NCI-H2029 treated with DMSO at 0.1 percent for 48 hours (cell line): ENCODE results near the gene ISL2.

Experiments used
- DNase-seq: peaks from one replicate; lab custom pipeline; 2025; lab: John Stamatoyannopoulos, UW

Gene ISL2

DNA sequence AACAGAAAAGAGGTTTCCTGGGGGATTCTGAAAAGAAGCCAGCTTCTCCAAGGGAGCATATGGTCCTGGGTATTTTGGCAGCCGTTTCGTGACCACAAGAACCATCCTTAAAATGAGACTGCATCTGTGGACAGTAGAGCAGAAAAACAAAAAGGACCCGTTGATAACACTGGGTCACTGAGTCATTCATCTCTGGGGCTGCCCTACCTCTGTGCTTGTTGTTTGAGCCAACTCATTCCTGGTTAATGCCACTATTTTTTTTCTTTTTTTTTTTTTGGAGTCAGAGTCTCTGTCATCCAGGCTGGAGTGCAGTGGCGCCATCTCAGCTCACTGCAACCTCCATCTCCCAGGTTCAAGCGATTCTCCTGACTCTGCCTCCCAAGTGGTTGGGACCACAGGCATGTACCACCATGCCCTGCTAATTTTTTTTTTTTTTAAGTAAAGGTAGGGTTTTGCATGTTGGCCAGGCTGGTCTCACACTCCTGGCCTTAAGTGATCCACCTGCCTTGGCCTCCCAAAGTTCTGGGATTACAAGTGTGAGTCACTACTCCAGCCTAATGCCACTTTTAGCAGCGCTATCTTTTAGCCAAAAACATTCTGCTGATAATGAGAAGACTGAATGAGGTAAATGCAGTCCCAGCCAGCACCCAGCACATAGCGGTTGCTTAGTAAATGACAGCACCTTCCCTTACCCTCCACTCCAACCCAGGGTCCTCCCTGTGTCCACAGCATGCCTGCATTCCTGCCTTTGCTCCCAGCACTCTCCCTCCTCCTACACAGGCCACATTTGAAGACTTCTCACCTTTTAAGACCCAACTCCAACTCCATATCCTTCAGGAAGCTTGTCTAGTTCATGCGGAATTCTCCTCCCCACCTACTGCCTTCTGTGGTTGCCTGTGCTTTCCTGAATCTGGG is 9.1 kb upstream of the ISL2 start:
- DNase-seq: no peak

DNA sequence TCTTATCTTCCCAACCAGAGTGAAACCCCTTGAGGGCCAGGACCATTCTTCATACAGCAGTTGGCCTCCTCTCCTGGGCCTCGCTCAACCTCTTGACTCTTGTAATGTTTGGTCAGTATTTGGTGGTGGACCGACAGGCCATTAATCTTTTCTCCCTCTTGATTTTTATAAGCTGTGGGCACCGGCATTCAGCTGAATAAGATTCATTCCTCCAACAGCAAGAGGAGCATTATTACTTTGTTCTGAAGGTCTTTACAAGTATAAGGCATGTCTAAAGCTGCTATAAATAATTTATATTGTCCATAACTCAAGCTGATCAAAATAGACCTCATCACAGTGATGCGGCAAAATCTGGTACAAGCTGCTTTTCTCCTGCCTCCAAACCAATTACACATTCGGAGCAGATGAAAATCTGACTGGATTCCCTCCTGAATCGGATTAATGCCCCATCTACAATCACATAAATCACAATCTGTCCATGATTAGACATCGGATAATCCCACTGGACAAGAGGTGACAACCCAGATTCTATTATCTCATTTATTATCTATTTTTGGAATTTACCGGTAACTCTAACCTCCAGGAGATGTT is 8.4 kb upstream of the ISL2 start:
- no peak for DNase-seq

DNA sequence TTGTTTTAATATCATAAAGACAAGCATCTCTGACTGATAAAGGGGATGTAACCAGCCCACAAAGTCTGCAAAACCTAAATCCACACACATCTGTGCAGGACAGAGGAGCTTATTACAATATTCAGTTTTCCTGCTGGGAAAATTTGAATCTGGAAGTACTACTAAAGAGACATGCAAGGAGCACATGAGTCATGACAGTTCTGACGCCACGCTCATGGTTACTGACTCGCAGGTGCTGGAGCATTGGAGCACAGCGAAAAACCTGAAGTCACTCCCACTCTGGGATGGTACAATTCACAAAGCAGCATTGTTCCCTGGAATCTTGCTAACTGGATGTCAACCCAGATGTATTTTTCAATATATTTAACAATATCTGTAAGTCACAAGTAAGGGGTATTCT is 7.6 kb upstream of the ISL2 start:
- DNase-seq: no peak

- no peak for DNase-seq
These were observed 6.4 kb upstream of the ISL2 start for GRCh38 chr15:76330080-76330680.

GRCh38 chr15:76332796-76333195 is 3.8 kb upstream of the ISL2 start:
- DNase-seq: no peak

DNA sequence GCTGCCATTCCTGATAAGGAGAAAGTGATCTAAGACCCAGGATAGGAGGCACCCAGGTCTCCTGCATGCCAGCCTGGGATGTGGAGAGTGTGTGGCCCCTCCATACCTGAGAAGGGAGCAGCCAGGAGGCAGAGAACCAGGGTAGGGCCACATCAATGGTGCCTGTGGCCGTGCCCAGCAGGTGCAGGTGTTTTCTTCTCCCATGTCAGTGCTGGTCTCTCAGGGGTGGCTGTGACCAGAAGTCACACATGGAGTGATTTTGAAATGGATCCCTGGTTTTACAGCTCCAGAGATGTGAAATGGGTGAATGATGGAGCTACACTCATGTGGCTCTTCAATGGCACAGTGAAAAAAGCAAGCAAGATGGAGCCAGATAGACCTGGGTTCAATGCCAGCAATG is 3.3 kb upstream of the ISL2 start:
- DNase-seq: no peak

- no peak for DNase-seq
These were observed 2.7 kb upstream of the ISL2 start for GRCh38 chr15:76333720-76334437.

DNA sequence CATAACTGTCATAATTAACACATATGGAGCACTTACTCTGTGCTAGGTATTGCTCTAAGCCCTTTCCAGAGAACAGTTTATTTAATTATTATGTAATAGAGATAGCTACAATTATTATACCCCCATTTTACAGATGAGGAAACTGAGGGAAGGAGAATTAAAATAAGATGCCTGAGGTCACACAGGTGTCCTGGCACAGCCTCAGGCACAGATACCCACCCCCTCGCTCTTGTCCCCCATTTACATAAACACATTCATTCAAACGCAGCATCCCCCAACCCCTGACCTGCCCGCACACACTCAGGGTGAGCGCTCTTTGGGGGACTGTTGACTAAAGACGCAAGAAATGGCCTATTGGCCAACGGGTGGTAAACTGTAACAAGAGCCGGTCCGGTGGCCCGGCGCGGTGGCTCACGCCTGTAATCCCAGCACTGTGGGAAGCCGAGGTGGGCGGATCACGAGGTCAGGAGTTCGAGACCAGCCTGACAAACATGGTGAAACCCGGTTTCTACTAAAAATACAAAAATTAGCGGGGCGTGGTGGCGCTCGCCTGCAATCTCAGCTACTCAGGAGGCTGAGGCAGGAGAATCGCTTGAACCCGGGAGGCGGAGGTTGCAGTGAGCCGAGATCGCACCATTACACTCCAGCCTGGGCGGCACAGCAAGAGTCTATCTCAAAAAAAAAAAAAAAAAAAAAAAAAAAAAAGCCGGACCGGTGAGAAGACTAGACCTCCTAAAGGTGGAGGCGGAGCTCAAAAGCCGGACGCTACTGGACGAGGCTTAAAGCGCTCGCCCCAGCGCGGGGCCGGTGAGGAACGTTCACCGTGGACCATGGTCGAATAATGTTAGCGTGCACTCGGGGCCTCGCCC is 1.9 kb upstream of the ISL2 start:
- DNase-seq: no peak

GRCh38 chr15:76335307-76336253 is 993 bp upstream of the ISL2 start:
- DNase-seq: no peak

GRCh38 chr15:76337059-76337695 is 604 bp downstream of the ISL2 start:
- no peak for DNase-seq

DNA sequence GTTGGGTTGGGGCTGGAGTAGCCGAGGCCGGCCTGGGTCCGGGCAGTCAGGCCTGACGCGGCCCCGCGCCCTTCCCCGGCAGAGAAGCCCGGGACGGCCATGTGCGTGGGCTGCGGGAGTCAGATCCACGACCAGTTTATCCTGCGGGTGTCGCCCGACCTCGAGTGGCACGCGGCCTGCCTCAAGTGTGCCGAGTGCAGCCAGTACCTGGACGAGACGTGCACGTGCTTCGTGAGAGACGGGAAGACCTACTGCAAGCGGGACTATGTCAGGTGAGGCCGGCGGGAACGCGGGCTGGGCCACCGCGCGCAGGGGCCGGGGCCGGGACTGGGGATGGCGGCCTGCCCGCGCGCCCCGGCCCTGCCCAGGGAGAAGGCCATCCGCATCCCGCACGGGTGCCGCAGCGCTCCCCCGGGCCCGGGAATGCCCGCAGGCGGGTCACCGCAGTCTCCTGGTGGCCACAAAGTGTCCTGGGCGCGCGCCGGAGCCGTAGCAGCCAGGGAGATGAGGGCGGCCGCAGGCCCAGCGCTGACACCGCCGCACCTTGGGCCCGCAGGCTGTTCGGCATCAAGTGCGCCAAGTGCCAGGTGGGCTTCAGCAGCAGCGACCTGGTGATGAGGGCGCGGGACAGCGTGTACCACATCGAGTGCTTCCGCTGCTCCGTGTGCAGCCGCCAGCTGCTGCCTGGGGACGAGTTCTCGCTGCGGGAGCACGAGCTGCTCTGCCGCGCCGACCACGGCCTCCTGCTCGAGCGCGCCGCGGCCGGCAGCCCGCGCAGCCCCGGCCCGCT is 1.3 kb downstream of the ISL2 start:
- DNase-seq: no peak

DNA sequence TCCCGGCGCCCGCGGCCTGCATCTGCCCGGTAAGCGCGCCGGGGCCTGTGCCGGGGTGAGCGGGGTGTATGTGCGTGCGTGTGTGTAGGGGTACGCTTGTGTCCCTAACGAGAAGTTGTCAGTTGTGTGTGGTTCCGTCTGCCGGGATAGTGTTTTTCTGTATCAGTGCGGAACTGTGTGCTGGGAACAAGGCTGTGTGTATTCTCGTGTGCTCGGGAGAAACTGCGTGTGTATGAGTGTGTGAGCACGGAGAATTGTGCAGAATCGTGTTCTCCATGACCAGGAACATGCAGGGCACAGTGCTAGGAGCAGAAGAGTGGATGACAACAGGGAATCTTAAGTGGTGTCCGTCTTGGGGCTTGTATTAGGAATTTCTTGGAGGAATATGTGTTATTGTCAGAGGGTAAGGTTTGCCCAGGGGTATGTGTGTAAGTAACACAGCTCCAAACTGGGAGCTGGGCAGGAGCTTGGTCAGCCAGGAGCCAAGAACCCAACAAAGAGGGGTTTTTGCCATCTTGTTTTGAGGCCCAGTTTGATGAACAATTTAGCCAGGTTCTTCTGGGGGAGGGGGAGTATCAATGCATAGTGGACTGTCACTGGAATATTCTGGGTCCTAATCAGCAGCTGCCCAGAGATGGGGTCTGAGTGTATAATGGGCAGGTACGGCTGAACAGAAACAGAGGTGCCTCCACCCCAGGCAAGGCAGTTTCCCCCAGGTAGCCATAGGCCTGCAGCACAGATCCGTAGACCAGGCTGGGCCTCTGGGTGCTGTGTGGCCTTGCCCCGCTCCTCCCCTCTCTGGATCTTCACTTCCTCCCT is 2.1 kb downstream of the ISL2 start:
- DNase-seq: no peak

DNA sequence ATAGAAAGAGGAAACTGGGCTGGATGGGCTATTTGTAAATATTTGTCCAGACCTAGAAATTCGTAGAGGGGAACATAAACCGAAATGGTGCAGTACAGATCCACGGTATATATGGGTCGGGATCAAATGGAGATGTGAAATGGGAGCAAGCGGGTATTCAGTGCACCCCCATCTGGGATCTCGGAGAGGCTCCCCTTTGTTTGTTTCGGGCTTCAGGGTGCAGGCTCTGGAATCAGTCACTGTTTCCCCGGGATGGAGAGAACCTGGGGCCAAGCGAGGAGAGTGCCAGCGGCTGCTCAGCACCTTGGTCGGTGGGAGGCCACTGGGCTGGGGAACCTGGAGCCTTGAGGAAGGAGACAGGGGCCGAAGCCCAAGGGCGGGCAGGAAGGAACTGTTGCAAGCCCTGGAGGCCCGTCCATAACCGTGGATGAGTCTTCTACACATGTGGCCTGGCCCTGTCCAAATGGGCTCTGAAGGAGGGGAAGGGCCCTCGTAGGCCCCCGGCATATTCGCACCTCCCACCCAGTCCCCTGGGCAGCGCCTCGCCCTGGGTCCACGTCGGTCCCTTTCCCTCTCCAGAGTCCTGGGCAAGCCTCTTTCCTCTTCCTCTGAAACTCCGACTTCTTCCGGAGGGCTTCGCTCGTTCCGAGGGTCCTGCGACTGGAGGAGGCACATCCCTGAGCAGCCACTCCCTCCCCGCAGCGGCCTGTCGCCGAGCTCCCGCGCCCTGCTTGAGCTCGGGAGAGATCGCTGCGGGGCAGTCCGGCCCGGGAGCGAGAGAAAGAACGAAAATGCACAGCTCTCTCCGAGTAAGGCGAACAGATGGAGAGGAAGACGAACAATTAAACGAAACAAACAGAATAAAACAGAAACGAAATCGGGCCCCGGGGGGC is 3.0 kb downstream of the ISL2 start:
- DNase-seq: no peak

- DNase-seq: no peak
These were observed 3.7 kb downstream of the ISL2 start for GRCh38 chr15:76340198-76340802.

GRCh38 chr15:76340803-76341365 is 4.3 kb downstream of the ISL2 start:
- no peak for DNase-seq

- no peak for DNase-seq
These were observed 4.9 kb downstream of the ISL2 start for GRCh38 chr15:76341366-76342057.
